Measurements from ENCODE around the gene CPNE7. TPM values are rescaled to one million over a fixed set of nuclear protein-coding genes. Genes with fewer than 3 reads are reported as not detected.

The CPNE7 gene
- total and polyA plus RNA-seq, 9 of the 15 experiments (the other 6 are each of a cell fraction or from before 2014, with no cell fraction given): 0.30 to 73.4 (median 32.7) TPM

- H3K27me3 ChIP-seq (ENCODE audit: control insufficient read depth in 2 of 2, insufficient read depth in 2 of 2, low read length in 2 of 2): peaks cover 0 to 19% of the 10 kb centered on the region in 2 experiments; a peak in 2 of 5 replicates
- no peak overlapping the region for H3K27ac ChIP-seq (ENCODE audit: extremely low read depth, low read depth, low read length)
- ChIA-PET POLR2A (interaction anchor here (0.7 kb wide), 1 partner anchor 27 kb away, joined by 3 read pairs; no protein-coding TSS in a partner anchor), CTCF (ENCODE audit: low intra/inter-chr PET ratio) (interaction anchor here (0.6 kb wide), 1 partner anchor 13 kb away, joined by 3 read pairs; no protein-coding TSS in a partner anchor)
- no peak overlapping the region for H3K9ac ChIP-seq (ENCODE audit: insufficient read depth in 1 of 2, low read depth in 2 of 2, low read length in 2 of 2)
- H3K9me1 ChIP-seq (ENCODE audit: control insufficient read depth, insufficient read depth, low read length): no peaks in the 10 kb centered on the region
- BruUV-seq (replicated peaks): no TSS peak
- H3K4me3 ChIP-seq: no peak overlapping the region
- ATAC-seq: no peak
- intact Hi-C loops (cut with micrococcal nuclease) (loop anchor here (5.0 kb wide), 1 partner anchor 36 kb away; no protein-coding TSS in a partner anchor), in situ Hi-C loops (cut with MboI) (no loop called here)
- TF ChIP-seq ZNF695 (CRISPR knock-in tag; IDR thresholded peaks at IDR 0.05): no peak
- no peaks in the 10 kb centered on the region for H3K79me2 ChIP-seq (ENCODE audit: control insufficient read depth, insufficient read depth, low read length)
- H3K4me2 ChIP-seq (ENCODE audit: insufficient read depth, low read length): no peak overlapping the region
- 19% methylated on average over 6 of the region's 10 CpGs for WGBS (ENCODE audit: insufficient coverage, low coverage, missing lambda C conversion rate)
- no peak for FAIRE-seq
- no peaks in the 10 kb centered on the region for H4K20me1 ChIP-seq (replicated peaks; ENCODE audit: control insufficient read depth, insufficient read depth, low read length)
- DNase-seq (ENCODE audit: extremely low read depth in 1 of 4, low spot score in 3 of 4): no peak
- H2AFZ ChIP-seq (ENCODE audit: low read depth, low read length): no peak overlapping the region
- H3K4me1 ChIP-seq (replicated peaks in 1 of 2; ENCODE audit: control insufficient read depth in 2 of 2, insufficient read depth in 2 of 2, low read length in 2 of 2): peaks cover 0 to 50% of the 10 kb centered on the region in 2 experiments; a peak in 2 of 5 replicates
- H3K36me3 ChIP-seq (ENCODE audit: control insufficient read depth, insufficient read depth, low read length): no peaks in the 10 kb centered on the region
- H3K9me3 ChIP-seq (replicated peaks; ENCODE audit: control insufficient read depth, insufficient read depth, low read depth, low read length): no peaks in the 10 kb centered on the region
Measured at GRCh38 chr16:89638455-89638854, 62.9 kb downstream of the CPNE7 start.

GRCh38 chr16:89639385-89639784 lies 63.8 kb downstream of the CPNE7 start:
- Histone ChIP-seq H3K9me3 (replicated peaks; ENCODE audit: control insufficient read depth, insufficient read depth, low read depth, low read length) (no peaks in the 10 kb centered on the region), H3K9me1 (ENCODE audit: control insufficient read depth, insufficient read depth, low read length) (no peaks in the 10 kb centered on the region), H3K4me3 (no peak overlapping the region), H3K27ac (ENCODE audit: extremely low read depth, low read depth, low read length) (no peak overlapping the region), H3K36me3 (ENCODE audit: control insufficient read depth, insufficient read depth, low read length) (no peaks in the 10 kb centered on the region), H3K79me2 (ENCODE audit: control insufficient read depth, insufficient read depth, low read length) (no peaks in the 10 kb centered on the region), H3K9ac (ENCODE audit: insufficient read depth in 1 of 2, low read depth in 2 of 2, low read length in 2 of 2) (no peak overlapping the region), H3K27me3 (ENCODE audit: control insufficient read depth in 2 of 2, insufficient read depth in 2 of 2, low read length in 2 of 2) (peaks cover 0 to 15% of the 10 kb centered on the region in 2 experiments; a peak in 1 of 5 replicates), H4K20me1 (replicated peaks; ENCODE audit: control insufficient read depth, insufficient read depth, low read length) (no peaks in the 10 kb centered on the region), H3K4me1 (replicated peaks in 1 of 2; ENCODE audit: control insufficient read depth in 2 of 2, insufficient read depth in 2 of 2, low read length in 2 of 2) (peaks cover 0 to 54% of the 10 kb centered on the region in 2 experiments; a peak in 3 of 5 replicates), H2AFZ (ENCODE audit: low read depth, low read length) (no peak overlapping the region), H3K4me2 (ENCODE audit: insufficient read depth, low read length) (no peak overlapping the region)
- WGBS (ENCODE audit: insufficient coverage, low coverage, missing lambda C conversion rate): 35% methylated on average over 5 of the region's 6 CpGs
- CTCF ChIA-PET (ENCODE audit: low intra/inter-chr PET ratio): no interaction called here
- TF ChIP-seq ZNF23 (CRISPR knock-in tag; IDR thresholded peaks at IDR 0.05) (no peak), RAD51 (IDR thresholded peaks at IDR 0.05; ENCODE audit: borderline replicate concordance, low read depth) (no peak), BRD4 (IDR thresholded peaks at IDR 0.05) (no peak), SMARCA5 (IDR thresholded peaks at IDR 0.05) (no peak)
- TF ChIP-seq, protein P1, sequence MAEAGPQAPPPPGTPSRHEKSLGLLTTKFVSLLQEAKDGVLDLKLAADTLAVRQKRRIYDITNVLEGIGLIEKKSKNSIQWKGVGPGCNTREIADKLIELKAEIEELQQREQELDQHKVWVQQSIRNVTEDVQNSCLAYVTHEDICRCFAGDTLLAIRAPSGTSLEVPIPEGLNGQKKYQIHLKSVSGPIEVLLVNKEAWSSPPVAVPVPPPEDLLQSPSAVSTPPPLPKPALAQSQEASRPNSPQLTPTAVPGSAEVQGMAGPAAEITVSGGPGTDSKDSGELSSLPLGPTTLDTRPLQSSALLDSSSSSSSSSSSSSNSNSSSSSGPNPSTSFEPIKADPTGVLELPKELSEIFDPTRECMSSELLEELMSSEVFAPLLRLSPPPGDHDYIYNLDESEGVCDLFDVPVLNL (CRISPR knock-in tag; IDR thresholded peaks at IDR 0.05; ENCODE audit: low read depth): no peak
- BruUV-seq (replicated peaks): no TSS peak
- in situ Hi-C loops (cut with MboI): no loop called here
- FAIRE-seq (no peak), DNase-seq (ENCODE audit: extremely low read depth in 1 of 4, low spot score in 3 of 4) (no peak), ATAC-seq (no peak)
- POLR2A ChIA-PET: interaction anchor here (0.7 kb wide), 1 partner anchor 8 kb away, joined by 3 read pairs; no protein-coding TSS in a partner anchor
- intact Hi-C loops (cut with micrococcal nuclease): loop anchor here (5.0 kb wide), 1 partner anchor 37 kb away; no protein-coding TSS in a partner anchor

Data from K562 (cell line).